Fibroblast of villous mesenchyme (primary cell): ENCODE data around the gene CD6. TPM values are rescaled to one million over a fixed set of nuclear protein-coding genes. Genes with fewer than 3 reads are reported as not detected.
"Not testable (repeated sequence)": the region's sequence is repeated elsewhere in the genome, so short reads cannot be mapped to it uniquely, and the experiment has no call there.

Experiments used
- DNase-seq: peaks from one replicate; pipeline ENCODE4 v3.0.0-alpha.2; 2010; ENCODE audit warnings: low read depth
- H3K4me3 ChIP-seq: 2 replicates; pipeline ENCODE4 v1.5.1; 2011; ENCODE audit warnings: low read depth, mild to moderate bottlenecking, low read length
- CTCF ChIP-seq: IDR thresholded peaks from 2 replicates; pipeline ENCODE4 v1.5.1; 2012; ENCODE audit warnings: low read depth, mild to moderate bottlenecking, low read length; ENCODE audit not compliant: insufficient read depth
- small RNA-seq: library from RNA; depleted of rRNA; stranded (forward); fragments of <200 nt; gene quantifications from one replicate; pipeline ENCODE3, GENCODE V24; 2012
- total RNA-seq: library from RNA; depleted of rRNA; stranded (reverse); fragments of >200 nt; gene quantifications from 2 replicates; pipeline ENCODE4 v1.2.3, GENCODE V29; 2012

The CD6 gene
- total RNA-seq, 1 donor, result not detected

GRCh38 chr11:61062181-61062930 lies 90.9 kb downstream of the CD6 start:
- no peak overlapping the region for H3K4me3 ChIP-seq
- no peak for TF ChIP-seq CTCF
- no peak for DNase-seq

- not testable (repeated sequence) for H3K4me3 ChIP-seq, DNase-seq
Observed at GRCh38 chr11:61065236-61065635, 93.8 kb downstream of the CD6 start.

- no peak for TF ChIP-seq CTCF
- no peak for DNase-seq
- H3K4me3 ChIP-seq, result no peak overlapping the region
Observed at GRCh38 chr11:61065955-61066638, 94.6 kb downstream of the CD6 start.

DNA sequence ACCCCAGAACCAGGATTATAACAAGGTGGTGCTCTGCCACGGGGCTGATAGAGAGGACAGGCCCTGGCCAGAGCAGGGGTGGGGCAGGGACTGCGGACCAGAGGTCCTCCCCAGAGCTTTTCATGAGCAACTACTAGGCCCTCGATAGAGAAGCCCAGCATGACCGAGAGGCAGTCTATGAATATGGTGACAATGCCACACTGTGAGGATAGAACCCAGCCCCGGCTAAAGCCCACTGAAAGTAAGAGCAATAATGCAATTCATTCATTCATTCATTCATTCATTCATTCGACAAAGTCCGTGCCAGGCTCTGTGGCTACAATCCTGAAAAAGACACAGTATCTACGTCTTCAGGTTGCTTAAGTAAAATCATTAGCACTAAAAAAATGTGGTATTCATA lies 95.2 kb downstream of the CD6 start:
- no peak for TF ChIP-seq CTCF
- H3K4me3 ChIP-seq, result no peak overlapping the region
- no peak for DNase-seq

- H3K4me3 ChIP-seq, result no peak overlapping the region
- DNase-seq, result no peak
- TF ChIP-seq CTCF, result no peak
Observed at GRCh38 chr11:61067782-61068446, 96.4 kb downstream of the CD6 start.

DNA sequence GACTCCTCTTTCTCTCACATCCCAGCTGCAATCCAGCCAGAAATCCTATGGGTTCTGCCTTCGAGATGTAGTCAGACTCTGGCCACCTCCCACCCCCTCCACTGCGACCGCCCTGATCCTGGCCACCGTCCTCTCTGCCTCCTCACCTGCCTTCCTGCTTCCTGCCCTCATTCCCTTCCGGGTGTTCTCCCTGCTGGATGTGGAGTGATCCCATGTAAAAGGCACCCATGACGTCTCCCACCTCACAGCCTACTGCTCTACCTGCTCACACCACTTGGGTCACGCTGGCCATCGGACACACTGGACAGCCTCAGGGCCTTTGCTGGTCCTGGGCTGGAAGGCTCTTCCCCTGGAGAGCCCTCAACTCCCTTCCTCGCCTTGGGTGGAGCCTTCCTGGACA lies 97.1 kb downstream of the CD6 start:
- no peak overlapping the region for H3K4me3 ChIP-seq
- DNase-seq, result no peak
- TF ChIP-seq CTCF, result no peak

DNA sequence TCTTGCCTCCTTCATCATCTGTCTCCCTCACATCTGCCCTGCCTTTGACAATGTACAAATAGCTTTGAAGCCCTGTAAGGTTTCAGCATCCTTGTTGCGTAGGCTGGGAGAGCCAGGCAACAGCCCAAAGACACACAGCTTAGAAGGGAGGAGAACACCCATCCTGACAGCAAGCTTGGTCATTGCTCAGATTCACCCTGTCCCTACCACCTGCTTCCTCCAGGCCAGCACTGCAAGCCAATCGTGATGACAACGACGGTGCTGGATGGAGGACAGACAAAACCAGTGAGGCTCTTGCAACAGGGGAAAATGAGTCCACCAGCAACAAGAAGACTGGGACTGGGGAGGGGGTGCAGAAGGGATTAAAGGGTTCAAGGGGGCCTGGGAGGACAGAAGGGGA lies 97.9 kb downstream of the CD6 start:
- TF ChIP-seq CTCF, result no peak
- no peak overlapping the region for H3K4me3 ChIP-seq
- no peak for DNase-seq

Small RNAs within 50 kb of the gene (small RNA-seq; reads per million reads assigned to genes)
- not detected for gene RNU6-933P

Other genes starting within 250 kb of the CD6 start
- gene MS4A18, start 247.0 kb upstream of the CD6 start, total RNA-seq, result not detected in 2 replicates
- gene MS4A15, start 214.8 kb upstream of the CD6 start, total RNA-seq, result not detected in 2 replicates
- gene MS4A10, start 186.3 kb upstream of the CD6 start, total RNA-seq, result not detected in 2 replicates
- 11.2 and 13.5 TPM in 2 replicates for gene CCDC86, start 129.6 kb upstream of the CD6 start, total RNA-seq
- under 0.01 TPM in 1 of 2 replicates, not detected in the other for gene PTGDR2, start 115.7 kb upstream of the CD6 start, total RNA-seq
- not detected in 2 replicates for gene ZP1, start 104.1 kb upstream of the CD6 start, total RNA-seq
- gene PRPF19, start 65.1 kb upstream of the CD6 start, total RNA-seq, result 40.9 and 41.5 TPM in 2 replicates
- gene TMEM109, start 57.5 kb upstream of the CD6 start, total RNA-seq, result 28.9 and 38.3 TPM in 2 replicates
- 29.3 and 40.6 TPM in 2 replicates for gene TMEM132A, start 47.2 kb upstream of the CD6 start, total RNA-seq
- gene SLC15A3, start 19.5 kb upstream of the CD6 start, total RNA-seq, result 13.0 and 15.5 TPM in 2 replicates
- gene CD5, start 130.8 kb downstream of the CD6 start, total RNA-seq, result not detected in 2 replicates
- 15.1 and 15.5 TPM in 2 replicates for gene VPS37C, start 189.7 kb downstream of the CD6 start, total RNA-seq
- gene PGA3, start 231.8 kb downstream of the CD6 start, total RNA-seq, result 0.64 TPM in 1 of 2 replicates, not detected in the other